Muscle layer of colon (tissue), 2 donors: ENCODE data around the gene SPEN.

Source experiments
- H3K27ac ChIP-seq: one replicate; pipeline ENCODE4 v1.7.0; 2013; ENCODE audit warnings: low read depth, mild to moderate bottlenecking, low read length, moderate library complexity
- H3K27me3 ChIP-seq, 2 donors: one replicate each; pipeline ENCODE4 v1.7.0; 2013; ENCODE audit warnings: low read length in 2 of 2, mild to moderate bottlenecking in 2 of 2; ENCODE audit not compliant: insufficient read depth in 2 of 2, control insufficient read depth in 1 of 2
- H3K36me3 ChIP-seq: one replicate; pipeline ENCODE4 v1.7.0; 2013; ENCODE audit warnings: mild to moderate bottlenecking, low read length; ENCODE audit not compliant: insufficient read depth
- H3K4me1 ChIP-seq: one replicate; pipeline ENCODE4 v1.7.0; 2013; ENCODE audit warnings: mild to moderate bottlenecking, low read length; ENCODE audit not compliant: insufficient read depth
- H3K4me3 ChIP-seq, 2 donors: one replicate each; pipeline ENCODE4 v1.7.0; 2013; ENCODE audit warnings: low read length in 2 of 2, low read depth in 1 of 2, mild to moderate bottlenecking in 1 of 2, moderate library complexity in 1 of 2
- H3K9ac ChIP-seq: one replicate; pipeline ENCODE4 v1.7.0; 2013; ENCODE audit warnings: low read length
- H3K9me3 ChIP-seq: one replicate; pipeline ENCODE4 v1.7.0; 2013; ENCODE audit warnings: mild to moderate bottlenecking, low read length
- donor health status: abdominal sarcoma.
- donor health status: Adenocarcinoma of cecum.

Gene SPEN

GRCh38 chr1:15934211-15935055 is 86.9 kb downstream of the SPEN start:
- Histone ChIP-seq H3K9ac (no peak overlapping the region), H3K27me3 (no peaks in the 10 kb centered on the region), H3K36me3 (peaks cover 81% of the 10 kb centered on the region), H3K9me3 (no peaks in the 10 kb centered on the region), H3K4me3 (no peak overlapping the region), H3K27ac (no peak overlapping the region), H3K4me1 (peaks cover 6% of the 10 kb centered on the region)

GRCh38 chr1:15935056-15935950 is 87.8 kb downstream of the SPEN start:
- Histone ChIP-seq H3K27me3 (no peaks in the 10 kb centered on the region), H3K9me3 (no peaks in the 10 kb centered on the region), H3K4me1 (peaks cover 10% of the 10 kb centered on the region), H3K36me3 (peaks cover 80% of the 10 kb centered on the region), H3K4me3 (no peak overlapping the region), H3K27ac (no peak overlapping the region), H3K9ac (no peak overlapping the region)

- no peak overlapping the region for H3K4me3 ChIP-seq
- H3K36me3 ChIP-seq = peaks cover 80% of the 10 kb centered on the region
- H3K9ac ChIP-seq = no peak overlapping the region
- H3K9me3 ChIP-seq = no peaks in the 10 kb centered on the region
- H3K4me1 ChIP-seq = peaks cover 10% of the 10 kb centered on the region
- no peak overlapping the region for H3K27ac ChIP-seq
- H3K27me3 ChIP-seq = no peaks in the 10 kb centered on the region
Measured at GRCh38 chr1:15936025-15936424, 88.5 kb downstream of the SPEN start.

GRCh38 chr1:15937146-15937545 is 89.6 kb downstream of the SPEN start:
- peaks cover 79% of the 10 kb centered on the region for H3K36me3 ChIP-seq

GRCh38 chr1:15937706-15938168 is 90.2 kb downstream of the SPEN start:
- Histone ChIP-seq H3K27ac (no peak overlapping the region), H3K4me1 (peaks cover 10% of the 10 kb centered on the region), H3K36me3 (peaks cover 81% of the 10 kb centered on the region), H3K9ac (no peak overlapping the region), H3K9me3 (no peaks in the 10 kb centered on the region), H3K27me3 (no peaks in the 10 kb centered on the region), H3K4me3 (no peak overlapping the region)

More at GRCh38 chr1:15937146-15937545, 89.6 kb downstream of the SPEN start:
- Histone ChIP-seq H3K27ac (no peak overlapping the region), H3K4me3 (no peak overlapping the region), H3K27me3 (no peaks in the 10 kb centered on the region), H3K9ac (no peak overlapping the region), H3K4me1 (peaks cover 10% of the 10 kb centered on the region), H3K9me3 (no peaks in the 10 kb centered on the region)

GRCh38 chr1:15938628-15939161 is 91.2 kb downstream of the SPEN start:
- Histone ChIP-seq H3K27ac (peak overlapping the region; percentile 70), H3K36me3 (peaks cover 81% of the 10 kb centered on the region), H3K9me3 (no peaks in the 10 kb centered on the region), H3K9ac (no peak overlapping the region), H3K4me1 (peaks cover 10% of the 10 kb centered on the region), H3K4me3 (no peak overlapping the region), H3K27me3 (no peaks in the 10 kb centered on the region)

GRCh38 chr1:15939181-15940109 is 91.9 kb downstream of the SPEN start:
- peaks cover 75% of the 10 kb centered on the region for H3K36me3 ChIP-seq
- H3K4me1 ChIP-seq = peaks cover 10% of the 10 kb centered on the region
- H3K4me3 ChIP-seq = no peak overlapping the region
- peak overlapping the region; percentile 70 for H3K27ac ChIP-seq
- no peaks in the 10 kb centered on the region for H3K9me3 ChIP-seq
- H3K27me3 ChIP-seq = no peaks in the 10 kb centered on the region
- H3K9ac ChIP-seq = no peak overlapping the region

- Histone ChIP-seq H3K36me3 (peaks cover 72% of the 10 kb centered on the region), H3K27me3 (no peaks in the 10 kb centered on the region), H3K27ac (no peak overlapping the region), H3K4me1 (peaks cover 10% of the 10 kb centered on the region), H3K4me3 (no peak overlapping the region), H3K9ac (no peak overlapping the region), H3K9me3 (no peaks in the 10 kb centered on the region)
Measured at GRCh38 chr1:15940110-15941043, 92.9 kb downstream of the SPEN start.

GRCh38 chr1:15941044-15941840 is 93.7 kb downstream of the SPEN start:
- H3K4me1 ChIP-seq = peaks cover 10% of the 10 kb centered on the region
- H3K9me3 ChIP-seq = no peaks in the 10 kb centered on the region
- H3K4me3 ChIP-seq = no peak overlapping the region
- no peaks in the 10 kb centered on the region for H3K27me3 ChIP-seq
- no peak overlapping the region for H3K27ac ChIP-seq
- H3K9ac ChIP-seq = no peak overlapping the region
- peaks cover 77% of the 10 kb centered on the region for H3K36me3 ChIP-seq
